Endothelial cell of umbilical vein (primary cell): ENCODE data around the gene CCDC57.

Experiments
- EZH2 ChIP-seq: IDR thresholded peaks from 2 replicates; pipeline ENCODE4 v1.6.1; 2012; ENCODE audit warnings: borderline replicate concordance, low read depth, mild to moderate bottlenecking, moderate library complexity, low read length, inconsistent platforms; ENCODE audit not compliant: severe bottlenecking
- POLR2A ChIP-seq: IDR thresholded peaks from 2 replicates; pipeline ENCODE4 v1.6.1; 2012; ENCODE audit warnings: low read depth, mild to moderate bottlenecking, control low read depth, low read length
- TF ChIP-seq, protein P1 (sequence below), 2 donors: IDR thresholded peaks; 1 replicate in 1 of 2; 2 replicates in 1 of 2; pipeline ENCODE4 v1.5.1; 2011; ENCODE audit warnings: low read length in 2 of 2, mild to moderate bottlenecking in 2 of 2, moderate library complexity in 2 of 2, control low read depth in 1 of 2, inconsistent platforms in 1 of 2, low read depth in 1 of 2; ENCODE audit not compliant: insufficient read depth in 1 of 2; ENCODE audit errors: extremely low read depth in 1 of 2

DNA sequence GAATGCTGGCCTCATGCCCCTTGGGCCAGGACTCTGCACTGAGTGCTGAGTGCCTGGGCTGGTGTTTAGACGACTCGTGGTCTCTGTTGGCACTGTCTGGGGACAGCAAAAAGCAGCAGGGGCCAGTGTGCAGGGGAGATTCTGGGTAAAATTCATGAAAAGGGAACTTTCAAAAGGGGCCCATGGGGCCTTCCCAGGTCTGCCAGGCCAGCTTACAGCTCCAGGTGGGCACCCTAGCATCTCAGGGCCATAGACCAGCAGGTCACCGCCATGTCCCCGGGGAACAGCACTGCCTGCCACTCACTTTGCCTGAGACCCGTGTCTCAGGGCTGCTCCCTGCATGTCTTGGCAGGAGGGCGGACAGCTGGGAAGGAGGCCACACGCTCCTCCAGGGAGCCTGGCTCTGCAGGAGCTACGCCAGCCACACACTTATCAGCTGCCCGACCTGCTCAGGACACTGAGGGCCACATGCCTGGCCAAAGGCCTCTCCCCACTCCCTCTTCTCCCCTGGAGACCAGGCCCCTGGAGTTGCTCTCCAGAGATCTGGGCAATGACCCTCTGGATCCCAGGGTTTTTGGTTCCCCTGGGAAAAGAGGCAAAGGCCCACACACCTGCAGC is 105.8 kb downstream of the CCDC57 start:
- no peak for TF ChIP-seq POLR2A
- TF ChIP-seq, protein P1, sequence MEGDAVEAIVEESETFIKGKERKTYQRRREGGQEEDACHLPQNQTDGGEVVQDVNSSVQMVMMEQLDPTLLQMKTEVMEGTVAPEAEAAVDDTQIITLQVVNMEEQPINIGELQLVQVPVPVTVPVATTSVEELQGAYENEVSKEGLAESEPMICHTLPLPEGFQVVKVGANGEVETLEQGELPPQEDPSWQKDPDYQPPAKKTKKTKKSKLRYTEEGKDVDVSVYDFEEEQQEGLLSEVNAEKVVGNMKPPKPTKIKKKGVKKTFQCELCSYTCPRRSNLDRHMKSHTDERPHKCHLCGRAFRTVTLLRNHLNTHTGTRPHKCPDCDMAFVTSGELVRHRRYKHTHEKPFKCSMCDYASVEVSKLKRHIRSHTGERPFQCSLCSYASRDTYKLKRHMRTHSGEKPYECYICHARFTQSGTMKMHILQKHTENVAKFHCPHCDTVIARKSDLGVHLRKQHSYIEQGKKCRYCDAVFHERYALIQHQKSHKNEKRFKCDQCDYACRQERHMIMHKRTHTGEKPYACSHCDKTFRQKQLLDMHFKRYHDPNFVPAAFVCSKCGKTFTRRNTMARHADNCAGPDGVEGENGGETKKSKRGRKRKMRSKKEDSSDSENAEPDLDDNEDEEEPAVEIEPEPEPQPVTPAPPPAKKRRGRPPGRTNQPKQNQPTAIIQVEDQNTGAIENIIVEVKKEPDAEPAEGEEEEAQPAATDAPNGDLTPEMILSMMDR (IDR thresholded peaks at IDR 0.05; ENCODE audit: extremely low read depth in 1 of 2, insufficient read depth in 1 of 2, low read depth in 1 of 2, low read length in 2 of 2) = no peak
- TF ChIP-seq EZH2 = no peak
